Natural killer cell (primary cell): ENCODE results near the gene ABCF2. TPM values are rescaled to one million over a fixed set of nuclear protein-coding genes. Genes with fewer than 3 reads are reported as not detected.

Experiments used
- ATAC-seq, 3 donors: fragments of 150-1000 bp in 2 of 3; fragments of 200-7000 bp in 1 of 3; cut with Tn5 transposase; 1 replicate in 1 of 3; 2 replicates in 2 of 3; pipeline ENCODE4 v1.10.0; 2021; ENCODE audit warnings: mild to moderate bottlenecking in 2 of 3, moderate library complexity in 2 of 3
- DNase-seq, 2 donors: peaks; one replicate each; pipeline versions ENCODE4 v3.0.0 to v3.0.0-alpha.2; 2013 to 2021; ENCODE audit warnings: mixed read lengths in 1 of 2
- H3K27ac ChIP-seq: one replicate; pipeline ENCODE4 v1.5.1; 2013; ENCODE audit warnings: mild to moderate bottlenecking, low read length
- H3K27me3 ChIP-seq: one replicate; pipeline ENCODE4 v1.6.1; 2013; ENCODE audit warnings: low read length; ENCODE audit not compliant: control insufficient read depth, insufficient read depth
- H3K36me3 ChIP-seq: one replicate; pipeline ENCODE4 v1.6.1; 2013; ENCODE audit warnings: low read length; ENCODE audit not compliant: control insufficient read depth, insufficient read depth
- H3K4me1 ChIP-seq: one replicate; pipeline ENCODE4 v1.6.1; 2013; ENCODE audit warnings: low read length; ENCODE audit not compliant: control insufficient read depth, insufficient read depth
- H3K4me3 ChIP-seq: one replicate; pipeline ENCODE4 v1.5.1; 2013; ENCODE audit warnings: low read length
- H3K9me3 ChIP-seq: one replicate; pipeline ENCODE4 v1.6.1; 2013; ENCODE audit warnings: low read length; ENCODE audit not compliant: control insufficient read depth, insufficient read depth
- H3K27ac Mint-ChIP-seq, 2 donors: one replicate each; pipeline ENCODE4 v1.8.0; 2022; ENCODE audit warnings: mild to moderate bottlenecking in 2 of 2, mixed read lengths in 2 of 2, moderate library complexity in 1 of 2
- H3K27me3 Mint-ChIP-seq, 2 donors: one replicate each; pipeline ENCODE4 v1.8.0; 2022; ENCODE audit warnings: low read depth in 2 of 2, mixed read lengths in 2 of 2
- H3K36me3 Mint-ChIP-seq: one replicate; pipeline ENCODE4 v1.8.0; 2022; ENCODE audit warnings: mixed read lengths
- H3K4me1 Mint-ChIP-seq, 2 donors: one replicate each; pipeline ENCODE4 v1.8.0; 2022; ENCODE audit warnings: mixed read lengths in 2 of 2
- H3K4me3 Mint-ChIP-seq: one replicate; pipeline ENCODE4 v1.8.0; 2022; ENCODE audit warnings: mild to moderate bottlenecking, moderate library complexity, mixed read lengths
- H3K9me3 Mint-ChIP-seq, 2 donors: one replicate each; pipeline ENCODE4 v1.8.0; 2022; ENCODE audit warnings: mixed read lengths in 2 of 2
- WGBS: methylation state at CpG from one replicate; pipeline ENCODE4 v1.1.7; 2013; ENCODE audit warnings: missing lambda C conversion rate; ENCODE audit not compliant: insufficient coverage; 5-methylcytosine and 5-hydroxymethylcytosine counted together
- intact Hi-C: fragments of 100-400 bp; cut with micrococcal nuclease; formaldehyde crosslinking; loops from one replicate; pipeline ENCODE4 v1.14.2; 2022
- total RNA-seq, 4 donors: library from RNA; stranded (reverse); fragments of 120-200 nt in 1 of 4; gene quantifications; one replicate each; pipeline versions ENCODE4 v1.2.3 to v1.2.4, GENCODE V29; 2013 to 2022
- TF ChIP-seq, protein P1 (sequence below): fragments of 200-600 bp; IDR thresholded peaks from one replicate; pipeline ENCODE4 v1.8.0; 2022; ENCODE audit warnings: antibody characterized with exemption

ABCF2 gene
- total RNA-seq, 3 donors from 2014 or later (not counting 1 experiment from before 2014, with no cell fraction given), result 12.1 to 26.1 (median 17.6) TPM

DNA sequence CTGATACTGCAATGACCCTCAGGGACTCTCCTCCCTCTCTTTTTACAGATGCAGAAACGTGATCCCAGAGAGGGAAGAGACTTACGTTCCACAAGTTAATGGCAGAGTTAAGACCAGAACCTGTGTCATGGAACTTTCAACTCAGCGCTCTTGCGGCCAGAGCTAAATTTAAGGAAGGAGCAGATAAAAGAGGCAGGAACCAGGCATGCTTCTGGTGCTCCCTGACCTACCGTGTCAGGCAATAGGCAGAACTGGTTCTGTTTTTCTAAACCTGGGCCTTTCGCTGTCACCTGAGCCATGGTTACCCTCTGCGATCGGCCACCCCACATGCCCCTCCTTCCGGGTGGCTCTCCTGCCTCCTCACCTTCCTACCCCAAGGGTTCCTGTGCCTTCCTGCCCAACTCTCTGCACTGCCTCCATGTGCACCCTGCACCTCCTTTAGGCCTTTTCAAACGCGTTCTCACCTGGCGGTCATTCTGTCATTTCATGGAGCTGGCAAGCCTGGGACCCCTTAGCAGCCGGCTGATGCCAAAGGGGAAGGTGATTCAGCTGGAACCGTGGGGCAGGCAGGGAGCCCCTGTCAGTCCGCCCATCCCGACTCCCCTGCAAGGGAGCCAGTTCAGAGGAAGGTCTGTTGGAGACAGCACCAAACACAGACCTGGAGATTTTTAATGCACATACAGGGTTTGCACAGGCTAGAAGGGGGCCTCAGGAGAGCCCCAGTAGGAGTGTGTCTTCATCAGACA is 51.8 kb downstream of the ABCF2 start:
- peaks cover 10 to 12% of the 10 kb centered on the region in 2 donors for H3K4me1 Mint-ChIP-seq
- WGBS, result 74% methylated on average over 16 of the region's 16 CpGs
- Histone ChIP-seq H3K27ac (no peak overlapping the region), H3K36me3 (no peaks in the 10 kb centered on the region), H3K4me1 (peaks cover 6% of the 10 kb centered on the region), H3K9me3 (no peaks in the 10 kb centered on the region), H3K27me3 (no peaks in the 10 kb centered on the region), H3K4me3 (no peak overlapping the region)
- ATAC-seq (no peak), DNase-seq (no peak)
- no peak overlapping the region for H3K27ac Mint-ChIP-seq
- H3K9me3 Mint-ChIP-seq, result no peaks in the 10 kb centered on the region
- H3K27me3 Mint-ChIP-seq, result peaks cover 24 to 34% of the 10 kb centered on the region in 2 donors
- intact Hi-C loops, result no loop called here
- no peak overlapping the region for H3K4me3 Mint-ChIP-seq
- TF ChIP-seq, protein P1, sequence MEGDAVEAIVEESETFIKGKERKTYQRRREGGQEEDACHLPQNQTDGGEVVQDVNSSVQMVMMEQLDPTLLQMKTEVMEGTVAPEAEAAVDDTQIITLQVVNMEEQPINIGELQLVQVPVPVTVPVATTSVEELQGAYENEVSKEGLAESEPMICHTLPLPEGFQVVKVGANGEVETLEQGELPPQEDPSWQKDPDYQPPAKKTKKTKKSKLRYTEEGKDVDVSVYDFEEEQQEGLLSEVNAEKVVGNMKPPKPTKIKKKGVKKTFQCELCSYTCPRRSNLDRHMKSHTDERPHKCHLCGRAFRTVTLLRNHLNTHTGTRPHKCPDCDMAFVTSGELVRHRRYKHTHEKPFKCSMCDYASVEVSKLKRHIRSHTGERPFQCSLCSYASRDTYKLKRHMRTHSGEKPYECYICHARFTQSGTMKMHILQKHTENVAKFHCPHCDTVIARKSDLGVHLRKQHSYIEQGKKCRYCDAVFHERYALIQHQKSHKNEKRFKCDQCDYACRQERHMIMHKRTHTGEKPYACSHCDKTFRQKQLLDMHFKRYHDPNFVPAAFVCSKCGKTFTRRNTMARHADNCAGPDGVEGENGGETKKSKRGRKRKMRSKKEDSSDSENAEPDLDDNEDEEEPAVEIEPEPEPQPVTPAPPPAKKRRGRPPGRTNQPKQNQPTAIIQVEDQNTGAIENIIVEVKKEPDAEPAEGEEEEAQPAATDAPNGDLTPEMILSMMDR, result no peak
- H3K36me3 Mint-ChIP-seq, result no peaks in the 10 kb centered on the region

DNA sequence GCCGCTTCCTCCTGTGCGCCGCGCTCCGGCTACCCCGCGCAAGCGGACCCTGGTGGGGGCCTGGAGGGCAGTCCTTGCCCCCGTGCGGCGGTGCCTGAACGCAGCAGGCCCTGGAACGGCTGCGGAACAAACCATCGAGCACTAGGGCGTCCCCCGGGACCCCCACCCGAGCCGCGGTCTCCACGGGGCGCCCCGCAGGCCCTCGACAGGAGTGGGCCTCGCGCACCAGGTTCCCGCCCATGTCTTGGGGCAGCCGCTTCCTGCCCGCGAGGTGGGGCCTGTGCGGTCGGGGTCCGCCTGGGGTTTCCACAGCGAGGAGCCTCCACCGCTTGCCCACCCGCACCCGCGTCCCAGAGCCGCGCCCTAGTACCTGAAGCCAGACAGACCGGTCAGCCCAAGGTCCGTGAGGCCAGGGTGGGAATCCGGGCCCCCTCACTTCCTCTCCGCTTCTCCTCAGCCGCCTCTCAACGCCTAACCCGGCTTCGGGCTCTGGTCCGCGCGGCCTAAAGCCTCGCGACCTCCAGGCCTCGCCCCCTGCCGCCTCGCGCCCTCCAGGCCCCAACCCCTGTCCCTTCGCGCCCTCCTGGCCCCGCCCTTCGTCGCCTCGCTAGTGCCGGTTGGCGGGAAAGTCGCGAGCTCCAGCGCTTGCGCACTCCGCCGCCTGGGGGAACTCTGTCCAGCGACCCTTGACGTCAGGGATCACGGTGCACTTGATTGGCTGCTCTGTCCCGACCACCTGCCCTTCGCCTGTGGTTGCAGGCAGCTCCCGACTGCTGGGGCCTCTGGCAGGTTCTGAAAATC is 52.6 kb downstream of the ABCF2 start:
- H3K9me3 Mint-ChIP-seq, result no peaks in the 10 kb centered on the region
- H3K36me3 Mint-ChIP-seq, result no peaks in the 10 kb centered on the region
- peaks cover 10 to 12% of the 10 kb centered on the region in 2 donors for H3K4me1 Mint-ChIP-seq
- no peak overlapping the region for H3K4me3 Mint-ChIP-seq
- no peak overlapping the region for H3K4me3 ChIP-seq
- 66% methylated on average over 77 of the region's 77 CpGs for whole genome bisulfite sequencing
- peak in 1 of 3 donors; percentile 35 for ATAC-seq
- peaks cover 31 to 41% of the 10 kb centered on the region in 2 donors for H3K27me3 Mint-ChIP-seq
- H3K27me3 ChIP-seq, result no peaks in the 10 kb centered on the region
- H3K9me3 ChIP-seq, result no peaks in the 10 kb centered on the region
- no peak overlapping the region for H3K27ac ChIP-seq
- DNase-seq, result peak in 1 of 2 donors; percentile 56
- no peaks in the 10 kb centered on the region for H3K36me3 ChIP-seq
- intact Hi-C loops, result no loop called here
- peaks cover 6% of the 10 kb centered on the region for H3K4me1 ChIP-seq
- no peak overlapping the region for H3K27ac Mint-ChIP-seq
- TF ChIP-seq, protein P1, result no peak

DNA sequence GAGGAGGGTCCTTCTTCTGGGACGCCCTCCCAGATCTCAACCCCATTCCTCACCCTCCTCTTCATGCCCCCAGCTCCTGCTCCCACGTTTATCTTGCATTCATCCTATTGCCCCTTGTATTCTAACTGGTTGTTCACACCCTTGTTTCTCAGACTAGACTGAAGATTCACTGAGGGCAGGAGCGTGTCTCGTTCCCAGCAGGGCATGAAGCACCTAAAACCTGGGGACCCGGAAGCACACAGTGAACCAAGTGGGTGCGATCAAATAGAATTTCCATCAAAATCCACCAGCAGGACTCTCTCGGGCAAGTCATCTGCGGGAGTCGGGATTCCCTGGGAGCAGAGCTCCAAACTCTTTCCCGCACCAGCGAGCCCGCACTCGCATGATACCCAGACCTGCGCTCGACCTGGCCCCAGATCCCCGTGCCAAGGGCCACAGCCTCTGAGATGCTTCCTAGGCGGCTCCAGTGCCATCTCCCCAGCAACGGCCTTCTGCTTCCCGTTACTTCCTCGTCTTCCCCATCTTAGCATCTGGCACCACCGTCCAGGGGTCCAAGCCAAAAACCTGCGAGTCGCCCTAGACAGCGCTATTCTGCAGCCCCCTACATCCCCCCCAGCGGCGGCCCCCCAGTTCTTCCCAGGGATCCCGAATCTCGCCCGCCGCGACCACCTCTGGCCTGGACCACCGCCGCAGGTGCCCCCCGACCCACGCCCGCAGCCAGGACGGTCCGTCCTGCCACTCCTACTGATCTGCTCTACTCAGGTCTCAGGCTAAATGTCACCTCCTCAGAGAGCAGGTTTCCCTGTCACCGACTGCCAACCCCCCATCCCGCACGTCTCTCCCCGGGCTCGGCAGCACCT is 53.4 kb downstream of the ABCF2 start:
- H3K4me1 Mint-ChIP-seq, result peaks cover 10 to 15% of the 10 kb centered on the region in 2 donors
- DNase-seq, result no peak
- no peaks in the 10 kb centered on the region for H3K9me3 Mint-ChIP-seq
- H3K36me3 Mint-ChIP-seq, result no peaks in the 10 kb centered on the region
- no peak overlapping the region for H3K4me3 Mint-ChIP-seq
- Histone ChIP-seq H3K36me3 (no peaks in the 10 kb centered on the region), H3K9me3 (no peaks in the 10 kb centered on the region), H3K27me3 (peaks cover 5% of the 10 kb centered on the region), H3K4me3 (no peak overlapping the region), H3K27ac (no peak overlapping the region), H3K4me1 (peaks cover 6% of the 10 kb centered on the region)
- no peak overlapping the region for H3K27ac Mint-ChIP-seq
- H3K27me3 Mint-ChIP-seq, result peaks cover 37 to 44% of the 10 kb centered on the region in 2 donors
- TF ChIP-seq, protein P1, result no peak
- intact Hi-C loops, result loop anchor here (2.0 kb wide), 1 partner anchor 275 kb away; no protein-coding TSS in a partner anchor
- WGBS, result 84% methylated on average over 43 of the region's 43 CpGs
- no peak for ATAC-seq
